ENCODE data around the gene SAFB2.

GRCh38 chr19:5545051-5545450 lies 77.5 kb downstream of the SAFB2 start:
- TF ChIP-seq CTCF (IDR thresholded peaks at IDR 0.05; ENCODE audit: low read length): no peak
- TF ChIP-seq EZH2 (IDR thresholded peaks at IDR 0.05; ENCODE audit: borderline replicate concordance, low read length): no peak
